HEK293 (cell line): Measurements from ENCODE around the gene PTPDC1.

Source experiments
- CTCF ChIA-PET: fragments of 350-600 bp; formaldehyde crosslinking; extraction: SDS; loops from one replicate; lab custom pipeline; 2021; ENCODE audit warnings: antibody characterized with exemption; lab: Yijun Ruan, JAX
- POLR2A ChIA-PET: fragments of 300-600 bp; formaldehyde crosslinking; extraction: SDS; loops from one replicate; lab custom pipeline; 2020; ENCODE audit warnings: antibody characterized with exemption, inconsistent platforms; lab: Yijun Ruan, JAX
- H3K27ac ChIP-seq: fragments of 200-500 bp; sonication (Bioruptor generic); 2 replicates; pipeline ENCODE4 v1.5.1; 2014; ENCODE audit warnings: low read depth, low read length, control low read depth, inconsistent platforms; ENCODE audit errors: extremely low read depth
- H3K36me3 ChIP-seq, 2 experiments: fragments of 200-500 bp in 1 of 2; sonication (Bioruptor generic) in 1 of 2; 1 replicate in 1 of 2; 2 replicates in 1 of 2; pipeline ENCODE4 v1.5.1; 2014 to 2017; ENCODE audit warnings: inconsistent platforms in 2 of 2, low read length in 2 of 2; ENCODE audit not compliant: control insufficient read depth in 2 of 2, insufficient read depth in 1 of 2
- H3K4me1 ChIP-seq: fragments of 200-500 bp; sonication (Bioruptor generic); 2 replicates; pipeline ENCODE4 v1.5.1; 2014; ENCODE audit warnings: mild to moderate bottlenecking, low read length, inconsistent platforms; ENCODE audit not compliant: control insufficient read depth, insufficient read depth
- H3K4me3 ChIP-seq: 2 replicates; pipeline ENCODE4 v1.5.1; 2011; ENCODE audit warnings: low read depth, mild to moderate bottlenecking, control low read depth, low read length, moderate library complexity
- H3K9me3 ChIP-seq: fragments of 200-500 bp; sonication (Bioruptor generic); 2 replicates; pipeline ENCODE4 v1.5.1; 2014; ENCODE audit warnings: low read depth, low read length, inconsistent platforms; ENCODE audit not compliant: control insufficient read depth, insufficient read depth
- ATF2 ChIP-seq: fragments of 450-650 bp; formaldehyde crosslinking; IDR thresholded peaks from 2 replicates; pipeline ENCODE4 v1.5.1; 2016; ENCODE audit warnings: missing biosample characterization, missing genetic modification characterization, low read depth
- HIC1 ChIP-seq: fragments of 450-650 bp; formaldehyde crosslinking; IDR thresholded peaks from 2 replicates; pipeline ENCODE4 v1.5.1; 2016; ENCODE audit warnings: missing biosample characterization, missing genetic modification characterization
- SP7 ChIP-seq: fragments of 450-650 bp; formaldehyde crosslinking; IDR thresholded peaks from 2 replicates; pipeline ENCODE4 v1.5.1; 2016; ENCODE audit warnings: missing biosample characterization, missing genetic modification characterization
- ZEB2 ChIP-seq: fragments of 450-650 bp; formaldehyde crosslinking; IDR thresholded peaks from 2 replicates; pipeline ENCODE4 v1.5.1; 2016; ENCODE audit warnings: missing biosample characterization, missing genetic modification characterization
- ZFP69B ChIP-seq: fragments of 450-650 bp; formaldehyde crosslinking; IDR thresholded peaks from 2 replicates; pipeline ENCODE4 v1.5.1; 2016; ENCODE audit warnings: missing biosample characterization, missing genetic modification characterization
- ZNF140 ChIP-seq: fragments of 450-650 bp; formaldehyde crosslinking; IDR thresholded peaks from 2 replicates; pipeline ENCODE4 v1.5.1; 2016; ENCODE audit warnings: missing biosample characterization, missing genetic modification characterization
- ZNF266 ChIP-seq: fragments of 450-650 bp; formaldehyde crosslinking; IDR thresholded peaks from 2 replicates; pipeline ENCODE4 v1.5.1; 2016; ENCODE audit warnings: missing biosample characterization, missing genetic modification characterization, low read depth
- ZNF362 ChIP-seq: fragments of 450-650 bp; formaldehyde crosslinking; IDR thresholded peaks from 2 replicates; pipeline ENCODE4 v1.5.1; 2016; ENCODE audit warnings: missing biosample characterization, missing genetic modification characterization
- ZNF426 ChIP-seq: fragments of 450-650 bp; formaldehyde crosslinking; IDR thresholded peaks from 2 replicates; pipeline ENCODE4 v1.5.1; 2017; ENCODE audit warnings: missing biosample characterization, missing genetic modification characterization, mild to moderate bottlenecking, inconsistent platforms, moderate library complexity
- ZNF449 ChIP-seq: fragments of 450-650 bp; formaldehyde crosslinking; IDR thresholded peaks from 2 replicates; pipeline ENCODE4 v1.5.1; 2017; ENCODE audit warnings: missing biosample characterization, mild to moderate bottlenecking, missing genetic modification characterization, moderate library complexity
- ZNF518A ChIP-seq: fragments of 450-650 bp; formaldehyde crosslinking; conservative IDR thresholded peaks from 2 replicates; pipeline ENCODE4 v1.5.1; 2016; ENCODE audit warnings: low read depth, missing biosample characterization, missing genetic modification characterization
- ZNF549 ChIP-seq: fragments of 450-650 bp; IDR thresholded peaks from 2 replicates; pipeline ENCODE4 v1.5.1; 2018; ENCODE audit warnings: missing biosample characterization, missing genetic modification characterization, mild to moderate bottlenecking, inconsistent platforms, moderate library complexity
- ZNF623 ChIP-seq: fragments of 450-650 bp; formaldehyde crosslinking; IDR thresholded peaks from 2 replicates; pipeline ENCODE4 v1.5.1; 2016; ENCODE audit warnings: missing biosample characterization, missing genetic modification characterization
- ZNF776 ChIP-seq: fragments of 450-650 bp; formaldehyde crosslinking; IDR thresholded peaks from 2 replicates; pipeline ENCODE4 v1.5.0; 2017; ENCODE audit warnings: missing biosample characterization, missing genetic modification characterization, borderline replicate concordance

The PTPDC1 gene

GRCh38 chr9:94084314-94084713, at the start of gene PTPDC1 (continued):
- TF ChIP-seq ZNF362 (no peak), ZNF518A (tag by site-specific recombination) (no peak), ZFP69B (tag by site-specific recombination) (no peak)

- no peaks in the 10 kb centered on the region; the same call in 1 of the 2 replicates for H3K4me1 ChIP-seq
- H3K27ac ChIP-seq = no peak overlapping the region
- H3K4me3 ChIP-seq = no peak overlapping the region
- H3K9me3 ChIP-seq = no peaks in the 10 kb centered on the region
- TF ChIP-seq ZNF776 (tag by site-specific recombination) = no peak
- TF ChIP-seq ZNF623 (tag by site-specific recombination) = no peak
- TF ChIP-seq SP7 = no peak
- peak; percentile 52; the same call in 1 of the 2 replicates for TF ChIP-seq ATF2 (tag by site-specific recombination)
- no peak for TF ChIP-seq ZNF426 (tag by site-specific recombination)
- no peak for TF ChIP-seq ZEB2
- no peak for TF ChIP-seq ZNF266
- no peak for TF ChIP-seq ZNF140
- no peak for TF ChIP-seq ZNF449
- ChIA-PET CTCF (interaction anchor here (0.6 to 0.8 kb wide), 3 partner anchors 32 to 1532 kb away, joined by 3 to 4 read pairs (median 3); no protein-coding TSS in a partner anchor), POLR2A (no interaction called here)
- no peaks in the 10 kb centered on the region for H3K36me3 ChIP-seq
These were observed 49.8 kb upstream of the PTPDC1 start for GRCh38 chr9:94034511-94034910.

GRCh38 chr9:94039786-94040185, 44.5 kb upstream of the PTPDC1 start:
- H3K4me3 ChIP-seq = no peak overlapping the region
- POLR2A ChIA-PET = no interaction called here
- CTCF ChIA-PET = interaction anchor here (0.7 kb wide), 1 partner anchor 49 kb away, joined by 3 read pairs; no protein-coding TSS in a partner anchor
- no peaks in the 10 kb centered on the region for H3K4me1 ChIP-seq
- no peaks in the 10 kb centered on the region for H3K36me3 ChIP-seq
- no peak overlapping the region for H3K27ac ChIP-seq
- H3K9me3 ChIP-seq = no peaks in the 10 kb centered on the region
- TF ChIP-seq ZNF549 (tag by site-specific recombination) = peak; percentile 93
- TF ChIP-seq HIC1 = no peak
- TF ChIP-seq, all 188 proteins: peak for 1
